Fibroblast of lung (primary cell): ENCODE measurements around the gene DDX54.

Experiments used
- EZH2 ChIP-seq: IDR thresholded peaks from 2 replicates; pipeline ENCODE4 v1.5.1; 2012; ENCODE audit warnings: low read length, control low read depth, mild to moderate bottlenecking; ENCODE audit errors: missing control alignments
- TF ChIP-seq, protein P1 (sequence below), 2 donors: IDR thresholded peaks in 1 of 2; conservative IDR thresholded peaks in 1 of 2; 1 replicate in 1 of 2; 2 replicates in 1 of 2; pipeline ENCODE4 v1.5.1; 2011 to 2012; ENCODE audit warnings: low read length in 2 of 2, control low read depth in 1 of 2, inconsistent platforms in 1 of 2, low read depth in 1 of 2, mild to moderate bottlenecking in 1 of 2

- TF ChIP-seq, protein P1, sequence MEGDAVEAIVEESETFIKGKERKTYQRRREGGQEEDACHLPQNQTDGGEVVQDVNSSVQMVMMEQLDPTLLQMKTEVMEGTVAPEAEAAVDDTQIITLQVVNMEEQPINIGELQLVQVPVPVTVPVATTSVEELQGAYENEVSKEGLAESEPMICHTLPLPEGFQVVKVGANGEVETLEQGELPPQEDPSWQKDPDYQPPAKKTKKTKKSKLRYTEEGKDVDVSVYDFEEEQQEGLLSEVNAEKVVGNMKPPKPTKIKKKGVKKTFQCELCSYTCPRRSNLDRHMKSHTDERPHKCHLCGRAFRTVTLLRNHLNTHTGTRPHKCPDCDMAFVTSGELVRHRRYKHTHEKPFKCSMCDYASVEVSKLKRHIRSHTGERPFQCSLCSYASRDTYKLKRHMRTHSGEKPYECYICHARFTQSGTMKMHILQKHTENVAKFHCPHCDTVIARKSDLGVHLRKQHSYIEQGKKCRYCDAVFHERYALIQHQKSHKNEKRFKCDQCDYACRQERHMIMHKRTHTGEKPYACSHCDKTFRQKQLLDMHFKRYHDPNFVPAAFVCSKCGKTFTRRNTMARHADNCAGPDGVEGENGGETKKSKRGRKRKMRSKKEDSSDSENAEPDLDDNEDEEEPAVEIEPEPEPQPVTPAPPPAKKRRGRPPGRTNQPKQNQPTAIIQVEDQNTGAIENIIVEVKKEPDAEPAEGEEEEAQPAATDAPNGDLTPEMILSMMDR (conservative IDR thresholded peaks at IDR 0.05 in 1 of 2, IDR thresholded peaks at IDR 0.05 in 1 of 2; ENCODE audit: low read depth in 1 of 2, low read length in 2 of 2), result no peak
- TF ChIP-seq EZH2, result no peak
Observed at GRCh38 chr12:113143959-113144358, 41.3 kb downstream of the DDX54 start.
